Ammon's horn (tissue), 1 donor: ENCODE data around the gene TTYH3.
"Not testable (repeated sequence)": the region's sequence is repeated elsewhere in the genome, so short reads cannot be mapped to it uniquely, and the experiment has no call there.

ENCODE experiments used
- DNase-seq: peaks from one replicate; pipeline ENCODE4 v3.0.0-alpha.2; 2016; ENCODE audit warnings: low spot score

The TTYH3 gene

GRCh38 chr7:2665359-2665791 is 33.6 kb downstream of the TTYH3 start:
- DNase-seq: no peak

DNA sequence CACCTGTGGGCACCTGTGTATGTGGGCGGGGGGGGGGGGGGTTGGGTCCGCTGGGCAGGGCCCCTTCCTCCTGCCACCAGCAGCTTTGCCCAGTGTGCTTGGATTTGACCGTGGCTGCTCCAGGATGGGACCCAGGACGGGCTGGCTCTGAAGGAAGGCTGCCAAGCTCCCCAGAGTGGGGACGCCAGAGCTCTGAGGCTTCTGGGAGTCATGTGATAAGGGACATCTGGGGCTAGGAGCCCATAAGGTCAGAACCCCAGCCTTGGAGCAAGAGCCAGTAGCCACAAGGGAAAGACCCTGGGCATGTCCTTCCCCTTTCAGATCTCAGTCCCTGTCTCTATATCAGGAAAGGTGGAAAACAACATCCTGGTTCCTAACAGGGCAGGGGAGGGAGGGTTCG is 34.4 kb downstream of the TTYH3 start:
- no peak for DNase-seq

DNA sequence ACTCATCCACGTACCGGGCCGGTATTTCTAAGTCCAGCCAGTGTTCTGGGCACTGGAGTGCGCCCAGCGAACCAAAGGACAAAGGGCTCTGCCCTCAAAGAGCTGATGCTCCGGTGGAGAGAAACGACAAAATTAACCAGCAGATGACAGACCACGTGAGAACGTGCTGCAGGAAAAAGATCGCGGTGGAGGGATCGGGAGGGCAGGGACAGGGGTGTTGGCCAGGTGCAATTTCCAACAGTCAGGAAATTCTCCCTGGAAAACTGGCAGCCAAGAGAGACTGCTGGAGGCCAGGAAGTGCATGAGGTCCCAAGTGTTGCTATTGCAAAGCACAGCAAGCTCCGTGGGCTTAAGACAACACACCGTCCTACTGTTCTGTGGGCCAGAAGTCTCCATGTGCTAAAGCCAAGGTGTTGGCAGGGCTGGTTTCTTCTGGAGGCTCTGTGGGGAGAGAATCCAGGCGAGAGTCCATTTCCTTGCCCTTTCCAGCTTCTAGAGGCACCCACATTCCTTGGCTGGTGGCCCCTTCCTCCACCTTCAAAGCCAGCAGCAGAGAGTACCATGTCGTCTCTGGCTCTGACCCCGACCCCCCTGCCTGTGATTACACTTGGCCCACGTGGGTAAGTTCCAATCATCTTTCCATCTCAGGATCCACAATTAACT is 34.9 kb downstream of the TTYH3 start:
- no peak for DNase-seq

DNA sequence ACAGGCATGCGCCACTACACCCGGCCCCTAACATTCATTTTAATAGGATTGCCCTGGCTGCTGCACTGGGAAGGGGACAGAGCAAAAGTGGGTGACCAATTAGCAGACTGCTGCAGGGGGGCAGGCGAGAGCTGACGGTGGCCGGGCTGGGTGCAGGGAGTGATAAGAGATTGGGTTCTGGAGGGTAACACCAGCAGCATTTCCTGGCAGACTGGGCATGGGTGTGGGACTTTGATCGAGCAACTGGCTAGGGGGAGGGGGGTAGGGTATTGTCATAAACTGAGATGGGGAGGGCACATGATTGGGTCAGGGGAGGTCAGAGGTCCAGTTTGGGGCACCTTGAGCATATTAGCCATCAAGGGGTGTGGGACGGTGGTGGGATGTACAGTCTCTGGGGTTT is 36.1 kb downstream of the TTYH3 start:
- no peak for DNase-seq

DNA sequence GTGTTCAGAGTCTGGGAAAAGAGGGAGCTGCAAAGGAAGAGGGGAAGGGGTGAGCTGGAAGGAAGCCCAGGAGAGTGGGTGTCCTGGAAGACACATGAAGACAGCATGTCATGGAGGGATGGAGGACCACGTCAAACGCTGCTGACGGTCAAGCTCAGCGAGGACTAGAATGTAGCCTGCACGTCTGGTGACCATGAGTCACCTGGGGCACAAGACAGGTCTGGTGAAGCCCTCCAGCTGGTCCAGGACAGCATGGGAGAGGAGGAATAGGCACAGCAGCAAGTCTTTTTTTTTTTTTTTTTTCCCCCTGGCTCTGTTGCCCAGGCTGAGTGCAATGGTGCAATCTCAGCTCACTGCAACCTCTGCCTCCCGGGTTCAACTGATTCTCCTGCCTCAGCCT is 36.6 kb downstream of the TTYH3 start:
- no peak for DNase-seq

- no peak for DNase-seq
Observed at GRCh38 chr7:2670171-2670570, 38.4 kb downstream of the TTYH3 start.

DNA sequence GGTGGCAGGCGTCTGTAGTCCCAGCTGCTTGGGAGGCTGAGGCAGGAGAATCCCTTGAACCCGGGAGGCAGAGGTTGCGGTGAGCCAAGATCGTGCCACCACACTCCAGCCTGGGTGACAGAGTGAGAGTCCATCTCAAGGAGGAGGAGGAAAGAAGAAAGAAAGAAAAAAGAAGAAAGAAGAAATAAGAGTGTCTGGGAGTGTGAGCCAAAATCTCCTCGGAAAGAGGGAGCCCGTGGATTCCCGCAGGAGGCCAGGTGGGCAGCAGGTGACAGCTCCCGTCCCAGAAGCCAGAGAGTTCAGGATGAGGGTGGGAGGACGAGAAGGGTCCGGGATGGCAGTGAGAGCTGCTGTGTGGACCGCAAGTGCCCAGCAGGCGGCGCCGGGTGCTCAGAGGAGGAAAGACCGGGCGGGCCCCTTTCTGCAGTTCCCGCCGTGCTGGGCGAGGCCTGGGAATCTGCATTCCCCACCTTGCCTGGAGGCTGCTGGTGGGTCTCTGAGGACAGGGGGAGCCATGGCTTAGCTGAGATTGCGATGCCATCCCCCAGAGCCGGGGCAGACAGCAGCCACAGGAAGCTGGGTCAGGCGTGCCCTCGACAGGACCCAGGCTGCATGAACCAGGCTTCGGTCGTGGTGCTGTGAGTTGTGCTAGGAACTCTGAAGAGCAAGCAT is 39.1 kb downstream of the TTYH3 start:
- peak; percentile 73 for DNase-seq

DNA sequence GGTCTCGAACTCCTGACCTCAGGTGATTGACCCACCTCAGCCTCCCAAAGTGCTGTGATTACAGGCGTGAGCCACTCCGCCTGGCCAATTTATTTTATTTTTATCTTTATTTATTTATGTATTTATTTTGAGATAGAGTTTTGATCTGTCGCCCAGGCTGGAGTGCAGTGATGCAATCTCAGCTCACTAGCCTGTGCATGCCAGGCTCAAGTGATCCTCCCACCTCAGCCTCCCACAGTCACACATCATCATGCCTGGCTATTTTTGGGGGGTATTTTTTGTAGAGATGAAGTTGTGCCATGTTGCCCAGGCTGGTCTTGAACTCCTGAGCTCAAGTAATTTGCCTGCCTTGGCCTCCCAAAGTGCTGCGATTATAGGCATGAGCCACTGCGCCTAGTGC is 41.4 kb downstream of the TTYH3 start:
- DNase-seq: not testable (repeated sequence)

- no peak for DNase-seq
Observed at GRCh38 chr7:2673934-2674333, 42.1 kb downstream of the TTYH3 start.

DNA sequence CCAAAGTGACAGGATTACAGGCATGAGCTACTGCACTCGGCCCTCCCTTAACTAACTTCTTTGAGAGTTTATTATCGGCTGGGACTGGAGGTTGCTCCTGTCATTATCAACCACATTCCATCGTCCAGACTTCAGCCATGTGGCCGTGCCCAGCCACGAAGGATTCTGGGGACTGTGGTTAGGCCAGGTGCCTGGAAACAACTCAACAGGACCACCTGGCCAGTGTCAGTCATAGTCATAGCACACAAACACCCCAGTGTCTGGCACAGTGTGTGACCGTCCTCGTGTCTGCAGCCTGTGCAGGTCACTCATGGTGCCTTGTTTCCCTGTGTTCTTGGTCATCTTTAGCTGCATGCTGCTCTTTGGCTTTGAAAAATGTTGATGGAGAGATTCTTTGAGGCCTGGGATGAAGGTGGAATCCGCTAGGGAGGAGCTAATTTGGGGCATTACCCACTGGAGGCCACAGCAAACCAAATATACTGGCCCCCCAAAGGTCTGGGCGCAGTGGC is 43.5 kb downstream of the TTYH3 start:
- no peak for DNase-seq

- not testable (repeated sequence) for DNase-seq
Observed at GRCh38 chr7:2676576-2676975, 44.8 kb downstream of the TTYH3 start.

DNA sequence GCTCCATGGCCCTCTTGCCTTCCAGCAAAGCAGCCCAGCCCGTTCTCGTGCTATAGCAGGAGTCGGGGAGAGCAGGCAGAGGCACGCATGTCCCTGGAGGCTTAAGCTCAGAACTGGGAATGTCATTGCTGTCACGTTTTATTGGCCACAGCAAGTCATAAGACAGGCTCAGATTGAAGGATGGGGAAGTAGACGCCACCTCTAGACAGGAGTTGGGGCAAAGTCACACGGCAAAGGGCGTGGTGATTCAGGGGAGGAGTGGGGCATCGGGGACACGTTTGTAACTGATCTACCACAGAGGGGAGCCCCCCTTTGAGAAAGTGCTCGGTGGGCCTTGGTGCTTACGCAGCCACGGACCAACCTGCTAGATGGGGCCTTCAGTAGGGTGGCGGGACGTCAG is 46.7 kb downstream of the TTYH3 start:
- DNase-seq: not testable (repeated sequence)

DNA sequence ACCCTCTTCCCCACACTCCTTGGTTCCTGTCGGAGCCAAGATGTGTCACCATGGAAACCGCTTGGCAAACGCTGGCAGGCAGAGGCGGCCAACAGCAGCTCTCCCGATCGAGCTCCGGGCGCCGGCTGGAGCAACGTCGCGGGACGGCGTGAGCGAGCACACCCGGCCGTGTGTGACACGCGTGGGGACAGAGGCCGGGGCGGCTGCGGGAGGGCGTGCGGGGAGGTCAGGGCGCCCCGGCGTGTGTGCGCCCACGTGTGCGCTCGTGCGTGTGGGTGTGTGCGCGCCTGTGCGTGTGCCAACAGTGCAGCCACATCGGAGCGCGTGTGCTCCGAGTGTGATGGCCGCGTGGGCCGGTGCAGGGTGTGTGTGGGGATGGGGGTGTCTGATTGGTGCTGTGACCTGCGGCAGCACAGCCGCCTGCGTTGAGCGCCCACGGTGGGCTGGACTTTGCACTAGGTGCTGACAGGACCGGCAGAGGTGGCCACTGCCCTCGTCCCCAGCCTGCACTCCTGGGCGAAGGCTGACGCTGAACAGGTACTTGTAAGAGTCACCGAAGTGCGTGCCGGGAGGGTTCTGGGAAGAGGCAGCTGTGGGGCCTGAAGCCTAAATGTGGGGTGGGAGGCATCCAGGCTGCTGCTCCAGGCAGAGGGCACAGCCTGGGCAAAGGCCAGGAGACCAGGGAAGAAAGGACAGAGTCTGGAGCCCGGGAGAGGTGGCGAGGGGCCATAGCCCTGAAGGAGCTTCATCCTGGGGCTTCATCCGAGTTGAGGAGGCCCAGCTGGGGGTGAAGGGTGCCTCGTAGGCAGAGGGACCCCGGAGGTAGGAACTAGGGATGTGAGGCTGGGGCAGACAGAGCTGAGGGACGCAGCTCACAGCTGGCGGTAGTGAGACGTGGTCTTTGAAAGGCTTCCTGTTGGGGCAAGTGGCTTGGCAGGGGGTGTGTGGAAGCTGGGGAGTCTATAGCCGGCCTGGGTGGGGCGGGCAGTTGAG is 47.6 kb downstream of the TTYH3 start:
- DNase-seq: not testable (repeated sequence)

DNA sequence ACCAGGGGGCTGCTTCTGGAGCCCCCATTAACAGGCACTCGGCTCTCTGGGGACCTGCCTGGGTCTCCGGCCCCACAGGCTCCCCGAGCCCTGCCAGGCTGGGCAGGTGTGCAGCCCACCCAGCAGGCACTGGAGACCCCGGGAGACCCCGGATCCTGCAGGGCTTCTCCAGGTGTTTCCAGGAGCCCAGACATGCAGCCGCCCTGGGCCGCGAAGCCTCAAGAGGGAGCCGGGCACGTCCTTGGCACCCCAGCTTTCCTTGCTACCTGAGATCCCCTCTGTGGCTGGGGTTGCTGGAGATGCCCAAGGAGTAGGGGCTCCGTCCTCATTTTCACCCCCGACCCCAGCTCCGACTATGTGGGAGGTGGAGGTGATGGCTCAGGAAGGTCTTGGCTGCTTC is 48.5 kb downstream of the TTYH3 start:
- no peak for DNase-seq

- DNase-seq: peak; percentile 92
Observed at GRCh38 chr7:2680792-2681490, 49.2 kb downstream of the TTYH3 start.

GRCh38 chr7:2681929-2682799 is 50.4 kb downstream of the TTYH3 start:
- DNase-seq: peak; percentile 97

GRCh38 chr7:2684501-2684900 is 52.7 kb downstream of the TTYH3 start:
- DNase-seq: no peak

DNA sequence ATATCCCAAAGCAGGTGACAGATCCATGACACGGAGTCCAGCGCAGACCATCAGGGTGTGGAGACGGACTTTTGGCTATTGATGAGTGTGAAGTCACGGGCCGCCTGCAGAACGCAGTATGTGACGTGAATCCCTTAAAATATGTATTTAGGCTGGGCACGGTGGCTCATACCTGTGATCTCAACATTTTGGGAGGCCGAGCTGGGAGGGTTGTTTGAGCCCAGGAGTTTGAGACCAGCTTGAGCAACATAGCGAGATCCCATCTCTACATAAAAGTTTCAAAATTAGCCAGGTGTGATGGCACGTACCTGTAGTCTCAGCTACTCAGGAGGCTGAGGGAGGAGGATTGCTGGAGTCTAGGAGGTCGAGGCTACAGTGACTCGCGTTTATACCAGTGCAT is 54.3 kb downstream of the TTYH3 start:
- no peak for DNase-seq

- DNase-seq: no peak
Observed at GRCh38 chr7:2687338-2687869, 55.6 kb downstream of the TTYH3 start.

DNA sequence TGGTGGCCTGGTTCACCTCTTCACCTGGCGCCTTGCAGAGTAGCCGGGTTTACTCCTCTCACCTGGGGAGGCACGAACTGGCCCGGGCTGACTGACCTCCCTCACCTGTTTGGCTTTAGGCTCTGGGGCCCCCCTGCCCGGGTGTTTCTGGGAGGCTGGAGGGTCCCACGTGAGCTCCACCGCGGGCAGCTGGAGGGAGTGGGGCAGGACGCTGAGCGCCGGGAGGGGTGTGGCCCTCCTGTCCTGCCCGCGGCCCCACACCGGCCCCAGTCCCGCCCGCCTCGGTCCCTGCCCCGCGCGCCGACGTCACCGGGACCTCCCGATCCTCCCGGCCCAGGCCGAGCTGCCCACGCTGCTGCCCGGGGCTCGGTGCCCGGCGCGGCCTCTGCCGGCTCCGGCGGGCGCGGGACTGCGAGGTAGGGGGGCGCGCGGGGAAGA is 56.1 kb downstream of the TTYH3 start, which contains the start of gene AMZ1:
AMZ1 (plus strand) TSS at position 322 of the 438 bp plus-strand sequence. CDS start 12,250 bp downstream, outside the sequence.
- DNase-seq: no peak
